ENCODE data around the gene ZMYND15. TPM values are rescaled to one million over a fixed set of nuclear protein-coding genes. Genes with fewer than 3 reads are reported as not detected.
"Not testable (repeated sequence)": the region's sequence is repeated elsewhere in the genome, so short reads cannot be mapped to it uniquely, and the experiment has no call there.

Gene ZMYND15
- total RNA-seq, 4 donors from 2014 or later, result 0.29 to 0.44 (median 0.37) TPM

DNA sequence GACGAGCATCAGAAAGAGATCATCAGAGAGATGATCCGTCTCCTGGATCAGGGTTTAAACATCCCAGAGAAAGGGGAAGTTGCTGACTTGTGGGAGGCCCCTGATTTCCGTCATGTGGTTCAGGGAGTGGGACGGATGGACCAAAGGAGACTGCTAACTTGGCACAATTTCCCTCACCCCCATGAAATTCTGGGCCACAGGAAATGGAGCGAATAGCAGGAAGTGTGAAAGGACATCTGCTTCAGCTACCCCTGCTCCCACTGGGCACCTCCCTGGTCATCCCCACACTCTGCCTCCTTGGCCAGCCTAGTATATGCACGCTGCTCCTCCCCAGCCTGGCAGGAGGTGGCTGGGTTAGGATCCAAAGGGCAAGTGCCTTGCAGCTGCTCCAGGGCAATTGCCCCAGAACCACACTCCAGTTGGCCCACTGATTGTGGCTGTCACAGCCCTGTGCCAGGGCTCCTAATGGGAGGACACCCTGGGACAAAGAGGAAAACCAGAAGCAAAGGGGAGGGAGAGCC is 27.9 kb upstream of the ZMYND15 start:
- Histone ChIP-seq H3K4me1 (peaks cover 7 to 8% of the 10 kb centered on the region in 2 donors), H3K9me3 (no peaks in the 10 kb centered on the region), H3K4me3 (replicated peaks in 1 of 3) (no peak overlapping the region), H3K36me3 (no peaks in the 10 kb centered on the region), H3K27me3 (no peaks in the 10 kb centered on the region), H3K27ac (no peak overlapping the region)
- no peak for DNase-seq
- intact Hi-C loops (cut with DNase I), result loop anchor here (2.0 to 5.0 kb wide), 2 partner anchors 19 to 176 kb away; partner anchors contain the start of gene MED11
- 62 to 73% methylated on average over 6 of the region's 6 CpGs for WGBS, 2 donors
- TF ChIP-seq POLR2A (IDR thresholded peaks at IDR 0.05), result no peak
- TF ChIP-seq, protein P1, sequence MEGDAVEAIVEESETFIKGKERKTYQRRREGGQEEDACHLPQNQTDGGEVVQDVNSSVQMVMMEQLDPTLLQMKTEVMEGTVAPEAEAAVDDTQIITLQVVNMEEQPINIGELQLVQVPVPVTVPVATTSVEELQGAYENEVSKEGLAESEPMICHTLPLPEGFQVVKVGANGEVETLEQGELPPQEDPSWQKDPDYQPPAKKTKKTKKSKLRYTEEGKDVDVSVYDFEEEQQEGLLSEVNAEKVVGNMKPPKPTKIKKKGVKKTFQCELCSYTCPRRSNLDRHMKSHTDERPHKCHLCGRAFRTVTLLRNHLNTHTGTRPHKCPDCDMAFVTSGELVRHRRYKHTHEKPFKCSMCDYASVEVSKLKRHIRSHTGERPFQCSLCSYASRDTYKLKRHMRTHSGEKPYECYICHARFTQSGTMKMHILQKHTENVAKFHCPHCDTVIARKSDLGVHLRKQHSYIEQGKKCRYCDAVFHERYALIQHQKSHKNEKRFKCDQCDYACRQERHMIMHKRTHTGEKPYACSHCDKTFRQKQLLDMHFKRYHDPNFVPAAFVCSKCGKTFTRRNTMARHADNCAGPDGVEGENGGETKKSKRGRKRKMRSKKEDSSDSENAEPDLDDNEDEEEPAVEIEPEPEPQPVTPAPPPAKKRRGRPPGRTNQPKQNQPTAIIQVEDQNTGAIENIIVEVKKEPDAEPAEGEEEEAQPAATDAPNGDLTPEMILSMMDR (IDR thresholded peaks at IDR 0.05), result no peak

DNA sequence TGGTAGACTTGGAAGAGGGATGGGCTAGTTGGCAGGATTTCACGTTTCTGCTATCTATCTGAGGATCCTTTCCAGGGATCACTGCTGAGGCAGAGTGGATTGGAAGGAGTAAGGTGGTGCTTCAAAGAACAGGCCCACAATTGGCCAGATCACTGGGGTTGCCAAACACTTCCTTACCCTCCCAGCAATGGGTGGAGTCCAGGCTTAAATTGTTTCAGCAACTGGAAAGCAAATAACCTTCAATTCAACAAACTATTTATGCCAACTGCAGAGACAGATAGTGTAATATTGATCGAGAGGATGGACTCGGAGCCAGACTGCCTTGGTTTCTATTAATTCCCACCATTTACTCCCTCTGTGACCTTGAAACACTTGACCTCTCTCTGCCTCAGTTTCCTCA is 27.1 kb upstream of the ZMYND15 start:
- Histone ChIP-seq H3K27ac (no peak overlapping the region), H3K4me1 (peaks cover 7 to 8% of the 10 kb centered on the region in 2 donors), H3K4me3 (replicated peaks in 1 of 3) (no peak overlapping the region), H3K36me3 (no peaks in the 10 kb centered on the region), H3K9me3 (no peaks in the 10 kb centered on the region), H3K27me3 (no peaks in the 10 kb centered on the region)
- no peak for DNase-seq
- 92 to 94% methylated on average over 3 of the region's 3 CpGs for WGBS, 2 donors
- intact Hi-C loops (cut with DNase I), result loop anchor here (5.0 kb wide), 1 partner anchor 175 kb away; no protein-coding TSS in a partner anchor
- TF ChIP-seq POLR2A (IDR thresholded peaks at IDR 0.05), result no peak
- TF ChIP-seq, protein P1 (IDR thresholded peaks at IDR 0.05), result no peak

DNA sequence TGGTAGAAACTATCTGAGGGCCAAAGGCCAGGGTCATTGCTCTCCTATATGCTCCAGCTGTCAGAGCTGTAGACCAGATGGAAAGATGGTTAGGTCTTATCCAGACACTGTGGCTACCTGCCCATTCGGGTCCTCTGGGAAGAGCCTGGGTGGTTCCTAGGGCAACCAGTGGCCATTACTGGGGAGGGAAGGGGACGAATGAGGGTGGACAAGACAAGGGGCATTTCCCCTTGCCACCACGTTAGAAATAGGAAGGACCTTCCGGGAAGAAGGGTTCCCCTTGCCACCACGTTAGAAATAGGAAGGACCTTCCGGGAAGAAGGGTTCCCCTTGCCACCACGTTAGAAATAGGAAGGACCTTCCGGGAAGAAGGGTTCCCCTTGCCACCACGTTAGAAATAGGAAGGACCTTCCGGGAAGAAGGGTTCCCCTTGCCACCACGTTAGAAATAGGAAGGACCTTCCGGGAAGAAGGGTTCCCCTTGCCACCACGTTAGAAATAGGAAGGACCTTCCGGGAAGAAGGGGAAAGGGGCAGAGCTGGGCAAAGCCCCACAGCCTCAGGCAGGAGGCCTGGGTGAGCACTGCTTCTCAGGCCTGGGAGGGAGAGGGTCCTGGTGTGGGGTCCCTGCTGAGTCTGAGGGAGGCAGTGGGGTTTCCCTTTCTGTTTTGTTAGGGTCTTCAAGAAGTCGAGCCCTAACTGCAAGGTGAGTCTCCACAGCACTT is 25.1 kb upstream of the ZMYND15 start:
- intact Hi-C loops (cut with DNase I), result loop anchor here (5.0 kb wide), 1 partner anchor 173 kb away; no protein-coding TSS in a partner anchor
- H3K27me3 ChIP-seq; H3K36me3 ChIP-seq; H3K4me3 ChIP-seq (replicated peaks in 1 of 3); H3K4me1 ChIP-seq; H3K9me3 ChIP-seq; H3K27ac ChIP-seq; DNase-seq: not testable (repeated sequence)
- WGBS, 2 donors, result 77 to 87% methylated on average over 9 of the region's 15 CpGs

DNA sequence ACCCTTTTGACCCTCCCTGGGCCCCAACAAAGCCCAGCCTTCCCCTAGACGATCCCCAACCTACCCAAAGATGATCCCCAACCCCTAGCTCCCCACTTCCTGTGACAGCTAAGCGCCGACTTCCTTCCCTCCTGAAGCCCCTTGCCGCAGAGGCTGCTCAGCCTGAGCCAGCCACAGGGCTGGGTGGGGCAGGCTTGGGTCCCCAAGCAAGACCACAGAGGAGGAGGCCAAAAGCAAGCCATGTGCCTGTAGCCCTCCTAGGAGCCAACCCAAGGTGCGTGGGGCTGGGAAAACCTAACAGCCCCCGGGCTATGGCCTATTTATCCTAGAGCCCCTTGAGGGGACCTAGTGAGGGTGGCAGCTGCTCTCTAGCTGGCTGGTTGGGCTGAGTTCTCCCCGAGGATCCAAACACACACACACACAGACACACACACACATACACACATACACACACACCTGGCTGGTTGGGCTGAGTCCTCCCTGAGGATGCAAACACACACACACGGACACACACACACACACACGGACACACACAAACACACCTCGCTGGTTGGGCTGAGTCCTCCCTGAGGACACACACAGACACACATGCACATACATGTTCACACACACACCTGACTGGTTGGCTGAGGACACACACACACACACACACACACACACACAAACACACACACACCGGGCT is 24.4 kb upstream of the ZMYND15 start:
- Histone ChIP-seq H3K4me1 (peaks cover 5 to 7% of the 10 kb centered on the region in 2 donors), H3K4me3 (replicated peaks in 1 of 3) (no peak overlapping the region), H3K27me3 (no peaks in the 10 kb centered on the region), H3K27ac (no peak overlapping the region), H3K36me3 (no peaks in the 10 kb centered on the region), H3K9me3 (no peaks in the 10 kb centered on the region)
- no peak for DNase-seq
- WGBS, 2 donors, result 68 to 76% methylated on average over 6 to 10 of the region's 11 CpGs
- intact Hi-C loops (cut with DNase I), result no loop called here
- TF ChIP-seq, protein P1 (IDR thresholded peaks at IDR 0.05), result no peak
- TF ChIP-seq POLR2A (IDR thresholded peaks at IDR 0.05), result no peak

DNA sequence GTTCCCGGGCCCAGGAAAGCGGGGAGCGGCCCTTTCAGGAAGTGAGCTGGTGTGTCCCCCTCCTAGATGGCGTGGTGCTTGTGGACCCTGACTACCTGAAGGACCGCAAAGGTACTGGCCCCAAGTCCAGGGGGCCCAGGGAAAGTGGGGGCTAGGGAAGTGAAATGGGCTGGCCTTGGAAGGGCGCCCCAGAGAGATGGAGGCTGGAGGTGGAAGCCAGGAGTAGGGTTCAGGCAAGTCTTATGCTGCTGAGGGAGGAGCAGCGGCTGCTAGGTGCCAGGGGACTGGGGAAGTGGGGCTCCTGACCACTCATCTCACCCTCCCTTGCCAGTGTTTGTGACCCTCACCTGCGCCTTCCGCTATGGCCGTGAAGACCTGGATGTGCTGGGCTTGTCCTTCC is 23.6 kb upstream of the ZMYND15 start:
- peaks cover 2 to 3% of the 10 kb centered on the region in 2 donors for H3K4me1 ChIP-seq
- no peaks in the 10 kb centered on the region for H3K9me3 ChIP-seq
- intact Hi-C loops (cut with DNase I), result no loop called here
- no peak overlapping the region for H3K4me3 ChIP-seq (replicated peaks in 1 of 3)
- no peaks in the 10 kb centered on the region for H3K27me3 ChIP-seq
- H3K27ac ChIP-seq, result no peak overlapping the region
- TF ChIP-seq POLR2A (IDR thresholded peaks at IDR 0.05), result no peak
- TF ChIP-seq, protein P1 (IDR thresholded peaks at IDR 0.05), result no peak
- H3K36me3 ChIP-seq, result no peaks in the 10 kb centered on the region
- 92 to 97% methylated on average over 10 of the region's 10 CpGs for WGBS, 2 donors
- DNase-seq, result no peak

Measured in thyroid gland (tissue), 4 donors.